Measurements from ENCODE around the gene MCL1.

The MCL1 gene

DNA sequence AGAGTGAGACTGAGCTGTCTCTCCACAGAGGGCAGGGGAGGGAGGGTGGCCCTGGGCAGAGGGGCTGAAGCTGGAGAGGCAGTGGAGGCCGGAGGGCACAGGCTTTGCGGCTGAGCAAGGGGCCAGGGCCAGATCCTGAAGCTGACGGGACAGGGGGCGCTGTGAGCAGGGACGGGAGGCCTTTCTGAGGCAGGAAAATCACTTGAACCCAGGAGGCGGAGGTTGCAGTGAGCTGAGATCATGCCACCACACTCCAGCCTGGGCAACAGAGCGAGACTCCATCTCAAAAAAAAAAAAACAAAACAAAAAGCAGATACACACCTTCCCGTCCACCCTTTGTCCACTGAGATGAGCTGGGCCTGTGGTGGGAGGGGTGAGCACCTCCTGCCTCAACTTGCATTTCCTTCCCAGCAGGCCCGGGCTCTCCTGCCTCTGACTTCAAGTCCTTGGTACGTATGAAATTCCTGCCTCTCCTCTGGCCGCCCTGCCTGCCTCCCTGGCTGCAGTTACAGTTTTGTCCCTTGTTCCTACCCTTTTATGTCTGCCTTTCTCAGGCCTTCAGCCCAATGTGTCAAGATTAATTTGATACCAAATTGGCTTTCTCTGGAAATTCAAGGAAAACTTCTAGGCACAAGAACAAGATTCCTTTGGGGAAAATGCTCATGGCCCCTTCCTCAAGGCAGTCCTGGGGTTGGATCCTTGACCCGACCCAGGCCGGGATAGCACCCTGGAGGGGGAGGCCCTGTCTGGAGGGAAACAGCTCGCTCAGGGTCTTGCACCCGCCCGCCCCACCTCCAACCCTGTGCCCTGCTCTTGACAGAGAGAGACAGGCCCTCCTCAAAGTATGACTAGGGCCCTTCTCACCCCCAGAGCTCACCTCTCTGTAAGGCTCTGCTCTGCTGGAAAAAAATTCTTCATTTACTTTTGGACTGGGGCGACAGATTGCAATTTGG is 41.4 kb downstream of the MCL1 start:
- no peak for DNase-seq (ENCODE audit: low spot score)

GRCh38 chr1:150536836-150537731 is 42.3 kb downstream of the MCL1 start:
- no peak for DNase-seq (ENCODE audit: low spot score)

GRCh38 chr1:150535511-150536287 is 43.7 kb downstream of the MCL1 start:
- no peak for DNase-seq (ENCODE audit: low spot score)

DNA sequence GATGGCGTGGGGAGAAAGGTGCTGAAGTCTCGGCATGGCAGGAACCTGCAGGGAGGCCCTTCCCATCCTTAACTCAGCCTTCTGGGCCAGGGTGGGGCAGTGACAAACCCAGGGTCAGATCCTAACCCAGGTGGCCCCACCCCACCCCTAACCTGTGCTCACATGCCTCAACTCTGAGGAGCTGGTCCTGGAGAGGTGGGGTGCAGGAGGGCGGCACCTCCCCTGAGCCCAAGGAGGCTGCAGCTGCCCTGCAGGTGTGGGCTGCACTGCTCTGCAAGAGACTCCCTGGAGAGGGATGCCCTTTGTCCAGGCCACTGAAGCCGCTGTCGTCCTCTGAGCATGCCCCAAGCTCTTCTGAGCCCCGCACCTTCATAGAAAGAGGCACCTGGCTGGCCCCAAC is 45.4 kb downstream of the MCL1 start:
- DNase-seq (ENCODE audit: low spot score): no peak

DNA sequence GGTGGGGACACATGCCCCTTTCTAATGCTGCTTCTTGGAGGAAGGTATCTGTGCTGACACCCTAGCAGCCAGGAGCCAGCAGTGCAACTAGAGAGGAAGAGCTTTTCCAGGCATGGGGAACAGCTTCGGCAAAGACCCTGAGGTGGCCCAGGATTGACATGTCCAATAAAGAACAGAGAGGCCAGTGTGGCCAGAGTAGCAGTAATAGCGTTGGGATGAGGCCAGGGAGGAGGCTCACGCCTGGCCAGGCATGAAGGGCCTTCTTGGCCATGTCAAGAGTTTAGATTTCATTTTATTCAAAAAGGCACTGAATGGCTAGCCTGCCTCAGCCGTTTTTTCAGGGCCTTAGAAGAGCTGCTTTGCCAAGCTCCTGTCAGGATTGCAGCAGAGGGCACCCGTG is 46.5 kb downstream of the MCL1 start:
- DNase-seq (ENCODE audit: low spot score): no peak

GRCh38 chr1:150530491-150531159 is 48.8 kb downstream of the MCL1 start:
- no peak for DNase-seq (ENCODE audit: low spot score)

- no peak for DNase-seq (ENCODE audit: low spot score)
Observed at GRCh38 chr1:150529017-150529416, 50.4 kb downstream of the MCL1 start.

DNA sequence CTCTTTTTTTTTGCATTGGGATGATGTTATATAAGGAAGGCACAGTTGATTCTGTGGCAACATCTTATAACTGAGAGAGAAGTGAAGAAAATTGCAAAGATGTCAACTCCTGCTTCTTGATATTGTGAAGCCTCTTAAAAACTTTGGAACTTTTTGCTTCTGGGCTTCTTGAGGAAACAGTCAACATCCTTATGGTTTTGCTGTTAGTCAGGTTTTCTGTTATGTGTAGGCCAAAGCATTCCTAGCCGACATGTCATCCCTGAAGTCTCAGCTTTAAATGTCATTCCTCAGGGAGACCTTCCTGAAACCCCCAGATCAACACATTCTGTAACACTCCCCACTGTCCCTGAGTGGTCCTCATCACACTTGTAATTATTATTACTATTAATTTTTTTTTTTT is 51.2 kb downstream of the MCL1 start:
- DNase-seq (ENCODE audit: low spot score): no peak

DNA sequence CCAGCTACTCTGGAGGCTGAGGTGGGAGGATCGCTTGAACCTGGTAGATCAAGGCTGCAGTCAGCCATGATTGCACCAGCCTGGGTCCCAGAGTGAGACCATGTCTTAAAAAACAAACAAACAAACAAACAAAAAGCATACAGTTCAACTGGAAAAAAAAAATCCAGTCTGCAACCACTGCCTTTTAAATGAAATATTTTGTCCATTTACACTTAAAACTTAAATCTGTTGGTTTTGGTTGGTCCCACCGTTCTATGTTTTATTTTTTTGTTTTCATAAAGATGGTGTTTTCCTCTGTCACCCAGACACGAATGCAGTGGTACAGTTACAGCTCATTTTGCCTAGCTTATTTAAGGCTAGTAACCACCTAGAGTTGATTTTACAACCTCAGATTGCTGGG is 54.1 kb downstream of the MCL1 start:
- no peak for DNase-seq (ENCODE audit: low spot score)

All from COLO829 (cell line).